IMR-90 (cell line): Measurements from ENCODE around the gene ACE. TPM values are rescaled to one million over a fixed set of nuclear protein-coding genes. Genes with fewer than 3 reads are reported as not detected.

Source experiments
- ATAC-seq: fragments of 200-7000 bp; cut with Tn5 transposase; 2 replicates; pipeline ENCODE4 v1.9.1; 2020; ENCODE audit warnings: low read depth, mild to moderate bottlenecking, moderate library complexity
- BruUV-seq: library from RNA; stranded (reverse); fragments of 400-500 nt; replicated peaks from 2 replicates; lab custom pipeline; 2021; lab: Mats Ljungman, UMichigan
- CTCF ChIA-PET: fragments of 300-600 bp; formaldehyde crosslinking; extraction: SDS; loops from one replicate; lab custom pipeline; 2021; ENCODE audit warnings: antibody characterized with exemption; lab: Yijun Ruan, JAX
- POLR2A ChIA-PET: fragments of 300-600 bp; sonication (Branson Sonifier 250); formaldehyde crosslinking; loops from one replicate; lab custom pipeline; 2022; ENCODE audit warnings: antibody characterized with exemption; ENCODE audit not compliant: unreplicated experiment; lab: Charles Lee
- DNase-seq: peaks from one replicate; pipeline ENCODE4 v3.0.0; 2013
- H2AFZ ChIP-seq: replicated peaks from 2 replicates; pipeline ENCODE3; 2013; ENCODE audit warnings: low read length, mild to moderate bottlenecking; ENCODE audit not compliant: poor library complexity
- H2AK5ac ChIP-seq: 2 replicates; pipeline ENCODE4 v1.6.1; 2013; ENCODE audit warnings: low read depth, low read length, inconsistent platforms
- H2AK9ac ChIP-seq: replicated peaks from 2 replicates; pipeline ENCODE3; 2013; ENCODE audit warnings: mild to moderate bottlenecking, low read depth, low read length, moderate library complexity; ENCODE audit not compliant: poor library complexity
- H2BK120ac ChIP-seq: 2 replicates; pipeline ENCODE4 v1.6.1; 2013; ENCODE audit warnings: low read depth, low read length, inconsistent platforms
- H2BK15ac ChIP-seq: 3 replicates; pipeline ENCODE4 v1.6.1; 2013; ENCODE audit warnings: low read depth, low read length, inconsistent platforms
- H2BK20ac ChIP-seq: 2 replicates; pipeline ENCODE4 v1.6.1; 2013; ENCODE audit warnings: low read depth, mild to moderate bottlenecking, inconsistent platforms, low read length, moderate library complexity
- H2BK5ac ChIP-seq: 2 replicates; pipeline ENCODE4 v1.6.1; 2013; ENCODE audit warnings: mild to moderate bottlenecking, low read depth, low read length, inconsistent platforms; ENCODE audit not compliant: poor library complexity, severe bottlenecking
- H3K14ac ChIP-seq: replicated peaks from 2 replicates; pipeline ENCODE4 v1.6.1; 2013; ENCODE audit warnings: low read depth, low read length, inconsistent platforms
- H3K18ac ChIP-seq: 2 replicates; pipeline ENCODE4 v1.6.1; 2013; ENCODE audit warnings: low read depth, low read length, control low read depth
- H3K23ac ChIP-seq: 2 replicates; pipeline ENCODE4 v1.6.1; 2013; ENCODE audit warnings: low read depth, low read length, inconsistent platforms
- H3K27ac ChIP-seq: 2 replicates; pipeline ENCODE4 v1.5.1; 2013; ENCODE audit warnings: mild to moderate bottlenecking, control low read depth, low read length; ENCODE audit not compliant: insufficient read depth
- H3K27me3 ChIP-seq: 2 replicates; pipeline ENCODE4 v1.6.1; 2013; ENCODE audit warnings: low read length; ENCODE audit not compliant: control insufficient read depth, insufficient read depth
- H3K36me3 ChIP-seq: 2 replicates; pipeline ENCODE4 v1.6.1; 2013; ENCODE audit warnings: low read length, mixed read lengths; ENCODE audit not compliant: control insufficient read depth, insufficient read depth
- H3K4ac ChIP-seq: 2 replicates; pipeline ENCODE4 v1.6.1; 2013; ENCODE audit warnings: low read depth, low read length, inconsistent platforms
- H3K4me1 ChIP-seq: 2 replicates; pipeline ENCODE4 v1.6.1; 2013; ENCODE audit warnings: low read length, mixed read lengths; ENCODE audit not compliant: control insufficient read depth, insufficient read depth
- H3K4me2 ChIP-seq: 2 replicates; pipeline ENCODE4 v1.6.1; 2013; ENCODE audit warnings: low read depth, mild to moderate bottlenecking, control low read depth, low read length, moderate library complexity
- H3K4me3 ChIP-seq: 2 replicates; pipeline ENCODE4 v1.5.1; 2013; ENCODE audit warnings: low read depth, mild to moderate bottlenecking, control low read depth, low read length, moderate library complexity; ENCODE audit not compliant: insufficient read depth
- H3K56ac ChIP-seq: 2 replicates; pipeline ENCODE4 v1.6.1; 2013; ENCODE audit warnings: low read length, inconsistent platforms; ENCODE audit not compliant: insufficient read depth; ENCODE audit errors: extremely low read depth
- H3K79me1 ChIP-seq, 2 experiments: 2 replicates each; pipeline ENCODE4 v1.6.1; 2013; ENCODE audit warnings: low read length in 2 of 2, inconsistent platforms in 1 of 2, low read depth in 1 of 2
- H3K9ac ChIP-seq: 2 replicates; pipeline ENCODE4 v1.6.1; 2013; ENCODE audit warnings: low read depth, low read length, control low read depth
- H3K9me1 ChIP-seq: 2 replicates; pipeline ENCODE4 v1.6.1; 2013; ENCODE audit warnings: low read length, inconsistent platforms; ENCODE audit not compliant: insufficient read depth
- H3K9me3 ChIP-seq: 2 replicates; pipeline ENCODE4 v1.6.1; 2013; ENCODE audit warnings: low read length; ENCODE audit not compliant: control insufficient read depth, insufficient read depth
- H4K20me1 ChIP-seq: 2 replicates; pipeline ENCODE4 v1.6.1; 2013; ENCODE audit warnings: low read length, inconsistent platforms; ENCODE audit not compliant: insufficient read depth
- H4K5ac ChIP-seq: 2 replicates; pipeline ENCODE4 v1.6.1; 2013; ENCODE audit warnings: mild to moderate bottlenecking, low read depth, low read length, control low read depth
- H4K8ac ChIP-seq, 2 experiments: 2 replicates each; pipeline ENCODE4 v1.6.1; 2013; ENCODE audit warnings: low read depth in 2 of 2, low read length in 2 of 2, control low read depth in 1 of 2, inconsistent platforms in 1 of 2
- H4K91ac ChIP-seq: 2 replicates; pipeline ENCODE4 v1.6.1; 2013; ENCODE audit warnings: low read depth, low read length, inconsistent platforms; ENCODE audit not compliant: insufficient read depth
- BHLHE40 ChIP-seq: fragments of 150-350 bp; IDR thresholded peaks from 2 replicates; pipeline ENCODE4 v1.6.1; 2016; ENCODE audit warnings: mild to moderate bottlenecking, low read depth, low read length
- MAFK ChIP-seq: IDR thresholded peaks from 2 replicates; pipeline ENCODE4 v1.6.1; 2012; ENCODE audit warnings: low read depth, low read length, improper control_type of control experiment
- MAZ ChIP-seq: IDR thresholded peaks from 2 replicates; pipeline ENCODE4 v1.6.1; 2012; ENCODE audit warnings: low read depth, mild to moderate bottlenecking, low read length, improper control_type of control experiment, moderate library complexity, borderline replicate concordance
- RAD21 ChIP-seq: IDR thresholded peaks from 2 replicates; pipeline ENCODE4 v1.6.1; 2012; ENCODE audit warnings: low read length, improper control_type of control experiment
- RFX5 ChIP-seq: IDR thresholded peaks from 2 replicates; pipeline ENCODE4 v1.8.0; 2012; ENCODE audit warnings: low read depth, mild to moderate bottlenecking, low read length, moderate library complexity
- WGBS, 2 experiments: methylation state at CpG; one replicate each; pipeline versions ENCODE4 v1.1.5 to v1.1.7; 2013; ENCODE audit warnings: missing lambda C conversion rate in 2 of 2; ENCODE audit not compliant: insufficient read length in 1 of 2; ENCODE audit errors: extremely low coverage in 2 of 2; 5-methylcytosine and 5-hydroxymethylcytosine counted together
- dilution Hi-C: fragments of 300-500 bp; cut with HindIII; formaldehyde crosslinking; loops from one replicate; pipeline ENCODE4 v1.14.3; 2018; ENCODE audit warnings: low sequenced_read_pairs; ENCODE audit not compliant: unreplicated experiment
- in situ Hi-C: fragments of 300-500 bp; cut with MboI; formaldehyde crosslinking; loops from 3 replicates; pipeline ENCODE4 v1.14.3; 2019; ENCODE audit warnings: low sequenced_read_pairs, inconsistent platforms, mixed read lengths
- intact Hi-C: fragments of 100-400 bp; cut with micrococcal nuclease; formaldehyde crosslinking; loops from 2 replicates; pipeline ENCODE4 v1.10.0; 2022
- polyA plus RNA-seq, 3 experiments: library from polyadenylated mRNA; depleted of rRNA; stranded (reverse); fragments of >200 nt; gene quantifications; 2 replicates each; pipeline ENCODE4 v1.2.3, GENCODE V29; 2012; ENCODE audit warnings: low replicate concordance in 1 of 3
- total RNA-seq: library from RNA; depleted of rRNA; stranded (reverse); fragments of >200 nt; gene quantifications from 2 replicates; pipeline ENCODE4 v1.2.3, GENCODE V29; 2012

Gene ACE
- total and polyA plus RNA-seq, 2 of the 4 experiments (the other 2 are of a cell fraction) = 1.4 to 5.8 TPM

DNA sequence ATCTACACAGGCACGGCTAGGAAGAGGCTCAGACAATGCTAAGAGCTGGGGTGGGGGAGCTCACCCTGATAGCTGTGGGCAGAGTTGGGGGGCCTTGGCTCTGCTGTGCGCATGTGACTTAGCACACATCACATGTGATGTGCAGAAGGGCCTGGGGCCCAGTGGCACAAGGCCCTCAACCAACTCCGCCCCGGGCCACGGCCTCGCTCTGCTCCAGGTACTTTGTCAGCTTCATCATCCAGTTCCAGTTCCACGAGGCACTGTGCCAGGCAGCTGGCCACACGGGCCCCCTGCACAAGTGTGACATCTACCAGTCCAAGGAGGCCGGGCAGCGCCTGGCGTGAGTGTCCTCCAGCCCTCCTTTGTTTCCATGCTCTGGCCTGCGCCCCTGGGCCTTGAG lies 19.3 kb downstream of the ACE start:
- ATAC-seq (no peak), DNase-seq (no peak)
- Histone ChIP-seq H4K5ac (no peak overlapping the region), H2BK120ac (peak overlapping the region; percentile 98), H3K9me1 (peaks cover 24% of the 10 kb centered on the region), H3K23ac (no peak overlapping the region), H4K8ac (peak overlapping the region in 1 of 2 experiments; percentile 73; a peak in 1 of 4 replicates), H2BK20ac (peak overlapping the region; percentile 77), H3K9ac (no peak overlapping the region), H3K79me1 (peaks cover 0 to 2% of the 10 kb centered on the region in 2 experiments; a peak in 1 of 4 replicates), H3K4ac (peak overlapping the region; percentile 98), H3K9me3 (no peaks in the 10 kb centered on the region), H3K36me3 (no peaks in the 10 kb centered on the region), H4K20me1 (no peaks in the 10 kb centered on the region), H3K27me3 (no peaks in the 10 kb centered on the region), H2AK5ac (peak overlapping the region; percentile 97), H3K4me1 (peaks cover 27% of the 10 kb centered on the region), H3K4me3 (no peak overlapping the region), H2BK15ac (peak overlapping the region; percentile 83; the same call in 2 of the 3 replicates), H3K56ac (no peak overlapping the region), H3K27ac (0 out of 2 replicates have a peak overlapping the region, but pooled peaks have one; percentile 15), H4K91ac (peak overlapping the region; percentile 73), H2BK5ac (peak overlapping the region; percentile 21), H2AK9ac (peak overlapping the region; percentile 40), H3K18ac (peak overlapping the region; percentile 53; the same call in 1 of the 2 replicates), H3K14ac (peak overlapping the region; percentile 64), H3K4me2 (no peak overlapping the region), H2AFZ (peak overlapping the region; percentile 9)
- dilution Hi-C loops = no loop called here
- ChIA-PET POLR2A (no interaction called here), CTCF (no interaction called here)
- intact Hi-C loops = no loop called here
- 100% methylated on average over 1 of the region's 12 CpGs; no CpG with 5 or more reads in 1 of the 2 experiments for WGBS, 2 experiments
- in situ Hi-C loops = no loop called here
- no TSS peak for BruUV-seq
- TF ChIP-seq RAD21 (no peak), MAFK (no peak), BHLHE40 (no peak), MAZ (no peak), RFX5 (no peak)
